Stimulated activated CD4-positive, alpha-beta T cell treated with anti-CD3 and anti-CD28 coated beads, Interleukin-15, amount 100 ng/mL, for 24 hours (primary cell): ENCODE results near the gene DHX29.

Source experiments
- DNase-seq: peaks from one replicate; pipeline ENCODE4 v3.0.0-alpha.2; 2020

DHX29 gene

DNA sequence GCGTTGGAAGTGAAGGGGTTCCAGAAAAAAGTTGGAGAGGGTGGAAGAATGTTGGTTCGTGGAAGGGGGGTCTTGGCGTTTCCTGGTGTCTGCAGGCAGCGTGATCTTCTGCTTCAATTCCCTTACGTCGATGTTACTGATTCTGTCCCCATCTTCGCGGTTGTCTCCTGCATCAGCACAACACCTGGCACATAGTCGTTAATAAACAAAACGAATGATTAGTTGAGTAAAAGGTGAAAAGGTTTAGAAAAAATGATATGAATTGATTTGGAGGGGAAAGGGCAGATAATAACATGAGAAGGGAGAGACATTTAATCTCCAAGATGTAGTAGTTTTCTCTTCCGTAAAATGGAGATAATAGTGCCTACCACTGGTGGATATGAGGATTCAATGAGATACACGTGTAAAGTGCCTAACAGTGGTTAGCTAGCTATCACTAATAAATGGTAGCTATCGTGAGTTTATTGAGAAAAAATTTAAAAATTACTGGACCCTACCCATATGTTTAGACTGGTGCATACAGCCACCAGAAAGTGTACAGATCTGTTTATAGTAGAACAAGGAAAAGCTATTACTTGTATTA is 851 bp upstream of the DHX29 start:
- DNase-seq, result peak; percentile 31

DNA sequence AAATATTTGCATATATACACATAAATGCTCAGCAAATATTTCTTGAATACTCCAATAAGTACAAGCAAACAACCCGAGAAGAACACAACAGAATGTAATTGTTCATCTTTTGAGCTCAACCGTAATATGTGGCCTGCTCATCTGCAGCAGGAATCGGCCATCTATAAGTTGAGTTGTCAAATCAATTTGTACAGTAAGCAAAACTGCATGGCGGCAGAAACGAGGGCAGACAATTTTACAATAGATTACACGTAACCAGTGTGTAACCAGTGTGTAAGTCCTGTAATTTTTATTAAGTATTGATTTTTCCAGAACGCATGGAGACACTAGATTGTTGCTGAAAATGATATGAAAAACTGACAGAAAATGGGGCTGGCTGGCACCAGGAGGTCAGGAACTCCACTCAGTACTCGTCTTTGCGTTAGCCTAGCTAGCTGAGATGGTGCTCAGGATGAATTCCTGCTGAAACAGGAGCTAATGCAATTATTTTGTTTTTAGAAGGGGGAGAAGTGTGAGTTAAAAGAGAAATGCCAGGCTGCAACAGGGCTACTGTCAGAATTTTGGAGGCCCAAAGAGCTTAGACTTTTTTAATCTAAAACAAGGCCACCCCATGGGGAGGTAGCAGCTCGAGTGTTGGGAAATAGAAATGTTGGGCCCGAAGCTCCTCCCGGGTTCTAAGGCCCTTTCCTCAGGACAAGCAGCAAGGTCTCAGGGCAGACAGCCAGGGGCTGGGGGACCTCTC is 682 bp downstream of the DHX29 start:
- no peak for DNase-seq

DNA sequence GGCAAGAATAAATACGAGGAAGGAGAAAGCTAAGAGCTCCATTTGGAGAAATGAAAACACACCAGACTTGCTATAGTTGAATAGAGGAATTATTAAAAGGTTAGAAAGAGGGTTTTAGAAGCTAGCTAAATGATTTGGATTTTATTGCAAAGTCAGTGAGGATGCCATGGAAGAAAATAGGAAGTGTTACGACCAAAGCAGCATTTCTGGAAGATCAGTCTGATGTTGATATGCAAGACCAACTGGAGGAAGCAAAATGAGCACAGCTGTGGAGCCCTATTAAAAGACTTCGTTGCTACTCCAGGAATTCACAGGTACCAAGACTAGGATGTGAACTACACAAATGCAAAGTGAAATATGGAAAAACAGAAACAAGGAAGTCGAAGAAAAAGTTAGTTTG is 2.1 kb downstream of the DHX29 start:
- no peak for DNase-seq

DNA sequence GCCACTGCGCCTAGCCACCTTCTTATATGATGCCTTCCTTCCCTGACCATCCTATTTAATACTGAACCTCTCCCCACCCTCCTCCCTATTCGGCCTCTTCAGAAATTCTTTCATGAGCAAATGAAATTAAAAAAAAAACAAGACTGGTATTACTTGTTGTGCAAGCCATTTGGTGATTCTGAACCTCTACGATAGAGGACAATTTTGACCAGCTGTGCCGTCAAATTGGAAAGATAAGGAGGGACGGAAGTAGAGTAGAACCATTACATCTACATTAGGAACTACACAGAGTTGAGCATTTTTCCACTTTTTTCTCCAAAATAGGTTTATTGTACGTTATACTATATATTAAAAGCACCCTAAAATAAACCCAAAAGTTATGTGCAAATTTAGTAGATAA is 2.9 kb downstream of the DHX29 start:
- DNase-seq, result no peak

DNA sequence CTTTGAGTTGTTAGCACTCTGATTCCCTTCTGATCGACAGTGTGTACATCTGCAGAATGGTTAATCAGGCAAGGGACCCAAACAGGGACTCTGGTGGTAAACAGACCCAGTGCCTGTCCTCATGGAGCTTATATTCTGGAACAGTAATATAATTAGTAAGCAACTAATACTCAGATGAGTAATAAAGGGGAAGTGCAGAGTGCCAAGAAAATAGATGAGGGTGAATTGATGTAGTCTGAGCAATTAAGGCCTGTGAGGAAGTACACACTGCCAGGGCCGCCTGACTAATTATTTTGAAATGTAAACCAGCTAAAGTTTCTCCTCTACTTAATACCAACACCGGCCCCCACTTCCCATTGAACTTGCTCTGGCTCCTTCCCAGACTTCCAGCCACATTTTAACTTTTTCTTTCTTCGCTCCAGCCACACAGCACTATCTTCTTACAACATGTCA is 4.2 kb downstream of the DHX29 start:
- no peak for DNase-seq

DNA sequence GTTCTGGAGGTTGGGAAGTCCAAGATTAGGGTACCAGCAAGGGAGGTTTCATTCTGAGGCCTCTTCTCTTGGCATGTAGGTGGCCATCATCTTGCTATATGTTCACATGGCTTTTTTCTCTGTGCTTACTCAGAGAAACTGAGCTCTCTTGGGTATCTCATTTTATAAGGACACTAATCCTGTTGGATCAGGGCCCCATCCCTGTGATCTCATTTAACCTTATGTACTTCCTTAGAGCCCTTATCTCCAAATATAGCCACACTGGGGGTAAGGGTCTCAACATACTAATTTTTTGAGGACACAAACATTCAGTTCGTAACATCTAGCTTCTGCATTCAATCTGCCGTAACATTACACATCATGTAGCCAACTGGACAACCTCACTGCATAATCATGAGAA is 6.6 kb downstream of the DHX29 start:
- DNase-seq, result no peak

DNA sequence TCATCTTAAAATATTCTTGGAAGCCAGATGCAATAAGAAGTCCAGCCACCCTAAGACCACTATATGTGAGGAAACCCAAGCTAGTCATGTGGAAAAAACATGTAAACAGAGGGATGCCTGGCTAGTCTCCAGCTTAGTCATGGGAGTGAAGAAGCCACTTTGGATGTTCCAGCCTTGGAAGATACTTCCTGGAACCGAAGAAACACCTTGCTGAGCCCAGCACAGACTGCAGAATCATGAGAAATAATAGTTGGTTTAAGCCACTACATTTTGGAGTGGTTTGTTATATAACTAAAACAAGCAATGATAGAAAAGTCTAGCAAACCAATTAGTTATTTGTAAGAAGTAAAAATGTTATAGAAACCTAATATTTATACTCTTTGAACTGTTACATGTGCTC is 12.6 kb downstream of the DHX29 start:
- no peak for DNase-seq

DNA sequence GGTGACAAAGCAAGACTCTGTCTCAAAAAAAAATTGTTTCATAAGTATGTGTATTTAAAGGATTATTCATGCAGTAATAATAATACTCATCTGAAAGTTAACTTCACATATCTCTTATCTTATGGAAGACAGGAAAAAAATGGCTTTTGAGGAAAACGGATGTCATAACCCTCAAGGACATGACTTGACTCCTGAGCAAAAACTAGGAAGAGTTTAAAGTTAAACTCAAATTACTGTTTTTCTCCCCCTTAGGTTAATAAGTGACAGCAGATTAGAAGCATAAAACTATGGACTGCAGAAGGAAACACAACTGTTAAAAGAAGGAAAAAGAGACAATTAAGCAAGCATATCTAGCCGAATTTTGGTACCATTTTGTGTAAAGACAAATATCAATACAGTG is 16.5 kb downstream of the DHX29 start:
- DNase-seq, result no peak

DNA sequence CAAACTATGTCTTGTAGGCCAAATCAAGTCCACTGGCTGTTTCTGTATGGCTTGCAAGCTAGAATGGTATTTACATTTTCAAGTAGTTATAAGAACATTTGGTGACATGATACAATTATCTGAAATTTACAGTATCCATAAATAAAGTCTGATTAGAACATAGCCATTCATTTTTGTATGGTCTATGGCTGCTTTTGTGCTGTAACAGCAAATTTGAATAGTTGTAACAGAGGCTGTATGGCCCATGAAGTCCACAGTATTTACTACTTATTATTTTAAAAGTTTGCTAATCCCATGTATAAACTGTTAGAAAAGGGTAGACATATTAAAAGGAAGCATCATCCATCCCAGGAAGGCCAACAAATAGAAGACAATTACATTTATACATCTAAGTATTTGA is 17.7 kb downstream of the DHX29 start:
- no peak for DNase-seq

DNA sequence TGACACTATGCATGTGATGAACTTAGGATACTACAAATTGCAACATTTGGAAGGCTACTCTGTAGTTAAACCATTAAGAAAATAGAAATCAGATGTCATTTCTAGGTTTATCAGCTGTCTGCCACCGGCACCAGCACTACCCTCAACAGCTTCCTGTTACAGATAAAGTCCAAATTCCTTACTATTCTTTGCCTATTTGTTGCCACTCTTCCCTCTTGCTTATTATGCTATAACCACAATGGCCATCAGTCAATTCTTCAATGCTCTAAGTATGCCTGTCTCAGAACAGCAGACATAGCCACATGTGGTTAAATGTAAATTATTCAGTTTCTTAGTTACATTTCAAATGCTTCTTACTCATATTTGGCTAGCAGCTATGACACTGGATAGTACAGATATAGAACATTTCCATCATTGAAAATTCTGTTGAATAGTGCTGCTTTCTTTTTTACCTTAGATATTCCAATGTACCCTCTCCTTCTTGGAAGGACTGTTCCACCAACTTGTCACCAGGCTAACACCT is 21.0 kb downstream of the DHX29 start:
- no peak for DNase-seq

DNA sequence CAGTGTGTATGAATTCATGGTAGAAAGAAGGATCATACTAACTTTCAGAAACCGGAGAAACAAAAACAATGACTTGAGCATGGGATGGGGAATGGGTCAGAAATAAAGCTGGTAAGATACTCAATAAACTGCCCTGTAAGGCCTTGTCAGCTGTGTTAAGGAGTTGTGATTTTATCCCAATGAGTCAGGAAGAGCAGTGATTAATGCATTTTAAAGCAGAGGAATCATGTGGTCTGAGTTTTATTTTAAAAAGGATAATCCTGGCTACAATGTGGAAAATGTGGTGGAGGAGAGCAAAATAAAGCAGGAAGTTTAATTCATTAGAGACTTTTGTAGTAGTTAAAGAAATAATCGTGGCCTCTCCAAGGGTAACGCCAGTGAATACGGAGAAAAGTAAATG is 28.7 kb downstream of the DHX29 start:
- no peak for DNase-seq

DNA sequence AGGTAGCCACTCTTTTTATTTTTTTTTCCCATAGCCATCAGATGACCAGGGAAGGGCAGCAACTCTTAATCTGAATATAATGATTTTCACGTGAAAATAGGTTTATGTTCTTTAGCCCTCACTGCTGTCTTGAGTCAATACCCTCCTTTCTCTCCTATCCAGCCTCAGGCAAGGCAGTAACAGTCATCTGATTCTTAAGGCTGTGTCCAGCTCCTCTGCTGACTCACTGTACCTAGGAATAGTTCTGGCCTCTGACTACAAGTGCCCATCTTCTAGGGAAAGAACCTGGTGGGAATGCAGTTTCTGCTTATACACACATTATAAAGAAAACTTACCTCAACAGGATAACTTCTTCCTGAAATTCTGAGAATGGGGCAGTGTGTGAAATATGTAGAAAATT is 30.7 kb downstream of the DHX29 start:
- no peak for DNase-seq

DNA sequence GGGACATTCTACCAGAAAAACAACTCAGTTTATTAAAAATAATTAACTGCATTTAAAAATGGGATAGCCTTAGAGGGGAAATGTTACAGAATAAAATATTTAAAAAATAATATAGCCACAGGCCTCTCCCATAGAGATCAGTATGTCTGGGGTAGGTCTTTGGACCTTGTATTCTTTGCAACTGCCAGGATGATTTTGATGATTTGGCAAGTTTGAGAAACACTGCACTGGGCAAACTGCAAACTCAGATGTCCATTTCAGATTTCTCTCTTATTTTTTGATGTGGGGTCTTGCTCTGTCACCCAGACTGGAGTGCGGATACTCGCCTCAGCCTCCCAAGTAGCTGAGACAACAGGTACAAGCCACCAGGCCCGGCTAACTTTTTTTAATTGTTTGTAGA is 49.2 kb downstream of the DHX29 start:
- DNase-seq, result no peak

DNA sequence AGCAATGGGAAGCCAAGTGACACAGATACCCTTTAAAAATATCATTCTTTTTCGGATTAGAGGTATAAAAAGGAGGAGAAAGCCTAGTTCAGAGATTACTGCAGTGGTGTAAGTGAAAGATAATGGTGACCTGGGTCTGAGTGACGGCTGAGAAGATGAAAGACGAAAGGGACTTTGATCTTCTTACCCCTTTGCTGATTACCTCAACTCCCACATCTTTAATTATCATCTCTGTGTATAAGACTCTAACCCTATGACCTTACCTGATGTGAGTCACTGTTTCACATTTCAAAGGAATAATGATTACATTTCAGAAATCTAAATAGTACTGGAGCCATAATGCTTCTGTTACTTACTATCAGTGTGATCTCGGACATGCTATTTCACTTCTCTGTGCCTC is 52.7 kb downstream of the DHX29 start:
- DNase-seq, result no peak

DNA sequence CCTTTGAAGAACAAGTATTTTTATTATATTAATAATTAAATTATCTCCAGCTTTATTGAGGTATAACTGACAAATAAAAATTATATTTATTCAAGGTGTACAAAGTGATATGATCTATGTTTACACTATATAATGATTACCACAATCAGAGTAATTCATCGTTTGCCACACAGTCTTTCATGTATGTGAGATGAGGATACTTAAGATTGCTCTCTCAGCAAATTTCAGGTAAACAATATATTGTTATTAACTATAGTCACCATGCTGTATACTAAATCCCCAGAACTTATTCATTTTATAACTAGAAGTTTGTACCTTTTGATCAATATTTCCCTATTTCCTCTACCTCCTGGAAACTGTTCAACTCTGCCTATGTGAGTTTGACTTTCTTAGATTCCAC is 57.4 kb downstream of the DHX29 start:
- DNase-seq, result no peak

DNA sequence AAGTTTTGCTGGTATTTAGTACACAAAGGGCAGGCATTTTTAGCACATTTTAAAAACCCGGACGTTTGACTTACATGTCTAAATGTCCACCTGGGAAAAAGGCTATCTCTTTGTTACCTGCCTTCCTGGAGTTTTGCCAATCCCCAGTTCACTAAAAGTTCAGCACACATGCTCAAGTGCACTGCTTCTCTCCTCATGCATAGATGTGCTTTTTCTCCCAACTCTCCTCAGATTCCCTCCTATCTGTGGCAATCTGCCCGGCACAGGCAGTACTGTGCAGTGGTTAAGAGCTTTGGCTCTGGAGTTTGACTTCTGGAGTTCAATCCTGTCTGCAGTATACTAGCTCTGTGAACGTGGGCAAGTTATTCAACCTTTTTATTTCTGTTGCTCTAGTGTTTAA is 65.7 kb downstream of the DHX29 start:
- no peak for DNase-seq

DNA sequence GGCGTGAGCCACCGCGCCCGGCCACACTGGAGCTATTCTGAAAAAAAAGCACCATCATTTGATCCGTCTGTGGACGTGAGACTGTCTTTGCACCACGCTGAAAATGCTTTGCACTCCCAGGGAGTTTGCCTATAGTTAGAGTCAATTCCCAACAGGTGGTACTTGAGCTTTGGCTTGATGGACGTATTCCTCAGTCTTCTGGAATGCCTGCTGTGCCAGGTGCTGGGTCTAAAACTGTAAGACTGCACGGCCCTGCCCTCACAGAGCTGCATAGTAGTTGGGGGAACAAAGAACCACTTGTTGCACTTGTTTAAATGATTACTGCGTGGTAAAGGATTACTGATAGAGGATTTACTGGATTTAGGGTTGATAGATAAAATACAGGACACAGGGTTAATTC is 70.7 kb downstream of the DHX29 start:
- no peak for DNase-seq

DNA sequence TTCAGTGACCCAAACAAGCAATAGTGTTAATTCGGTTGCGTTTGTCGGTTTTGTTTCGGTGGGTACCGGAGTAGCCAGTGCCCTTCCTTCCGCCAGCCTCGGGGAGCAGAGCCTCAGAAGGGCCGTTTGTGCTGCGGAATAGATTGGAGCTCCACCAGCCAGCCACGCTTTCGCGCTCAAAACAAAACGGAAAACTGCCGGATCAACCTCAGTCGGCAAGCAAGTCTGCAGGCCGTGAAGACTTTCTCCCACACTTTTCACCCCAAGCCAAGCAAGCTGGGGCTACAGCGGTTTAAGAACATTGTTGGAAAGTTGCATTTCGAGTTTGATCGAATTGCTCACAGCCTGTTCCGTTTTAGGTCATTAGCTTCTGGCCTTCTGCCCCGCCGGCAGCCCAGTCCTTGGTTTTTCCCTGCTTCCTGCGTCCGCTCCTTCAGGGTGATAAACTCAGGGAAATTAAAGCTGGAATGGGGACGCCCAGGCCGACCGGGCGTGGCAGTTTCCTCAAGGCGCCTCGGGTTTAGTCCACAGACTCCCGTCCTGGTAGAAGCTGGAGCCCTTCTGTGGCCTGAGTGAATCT is 73.3 kb downstream of the DHX29 start:
- DNase-seq, result peak; percentile 34

DNA sequence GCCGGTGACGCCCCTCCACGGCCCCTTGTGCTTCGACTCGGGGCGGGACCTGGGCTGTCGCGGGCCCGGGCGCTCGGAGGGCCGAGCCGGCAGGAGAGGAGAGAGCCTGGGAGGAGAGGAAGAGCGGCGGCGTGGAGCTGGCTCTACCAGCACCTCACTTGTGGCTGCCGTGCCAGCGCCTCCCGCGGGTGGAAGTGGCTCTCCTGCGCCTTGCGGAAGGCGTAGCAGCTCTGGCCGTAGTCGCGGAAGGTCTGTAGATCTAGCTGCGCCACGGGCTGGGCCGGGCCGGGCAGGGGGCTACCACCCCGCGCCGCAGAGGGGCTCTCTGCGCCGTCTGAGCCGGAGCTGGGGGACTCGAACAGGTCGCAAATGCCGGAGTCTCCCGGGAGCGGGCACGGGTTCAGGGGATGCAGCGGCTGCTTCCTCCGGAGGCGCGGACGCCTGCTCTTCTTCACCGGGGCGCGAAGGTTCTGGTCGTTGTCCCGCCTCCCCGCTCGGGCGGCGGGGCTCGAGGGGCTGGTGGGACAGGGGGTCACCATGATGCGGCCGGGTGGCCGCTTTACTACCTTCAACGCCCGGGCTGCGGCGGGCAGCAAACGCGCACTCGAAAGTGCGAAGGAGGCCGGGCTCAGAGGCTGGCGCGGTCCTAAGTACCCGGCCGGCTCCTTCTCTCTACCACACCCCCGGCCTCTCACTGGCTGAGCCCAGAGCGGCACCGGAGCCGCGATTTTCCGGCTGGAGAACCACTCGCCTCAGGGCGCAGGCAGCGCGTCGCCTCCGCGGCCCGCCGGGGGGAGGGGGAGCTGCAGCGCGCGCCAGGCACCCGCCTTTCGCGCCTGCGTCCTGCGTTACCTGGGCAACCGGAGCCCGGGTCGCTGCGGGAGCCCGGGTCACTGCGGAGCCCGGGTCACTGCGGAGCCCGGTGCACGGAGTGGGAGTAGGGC is 74.2 kb downstream of the DHX29 start, which contains the start of gene CCNO:
Gene CCNO (minus strand): TSS at position 624 of the 944 bp plus-strand sequence. CDS start 85 bp downstream, at position 539.
- DNase-seq, result peak; percentile 83

DNA sequence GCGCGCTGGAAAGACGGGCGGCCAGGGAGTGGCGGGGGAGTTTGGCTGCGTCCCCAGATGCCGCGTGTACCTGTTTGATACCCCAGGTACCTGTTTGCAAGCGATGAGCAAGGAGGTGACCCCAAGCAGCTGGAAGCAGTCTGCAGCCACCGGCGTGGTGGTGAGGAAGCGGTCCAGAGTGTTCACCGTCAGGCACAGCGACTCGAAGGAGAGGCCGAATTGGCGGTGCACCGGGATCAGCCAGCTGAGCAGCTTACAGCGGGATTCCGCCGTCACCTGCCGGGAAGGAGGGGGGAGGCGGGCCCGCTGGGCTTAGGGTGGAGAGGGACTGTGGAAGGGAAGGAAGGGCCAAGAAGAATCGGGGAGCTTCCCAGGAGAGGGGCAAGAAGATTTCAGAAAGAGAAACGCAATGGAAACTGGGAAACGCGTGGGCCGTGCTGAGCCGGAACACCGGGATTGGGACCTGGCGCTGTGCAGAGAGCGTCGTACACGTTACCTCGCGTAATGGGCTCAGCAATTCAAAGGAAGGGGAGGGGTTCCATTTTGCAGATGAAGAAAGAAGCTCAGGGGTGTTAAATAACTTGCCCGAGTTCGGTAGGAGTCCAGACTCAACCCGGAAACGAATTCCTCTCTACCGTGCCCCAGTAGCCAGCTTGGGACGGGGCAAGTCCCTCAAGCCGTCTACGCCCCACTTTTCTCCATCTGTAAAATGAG is 75.1 kb downstream of the DHX29 start:
- DNase-seq, result peak; percentile 15

DNA sequence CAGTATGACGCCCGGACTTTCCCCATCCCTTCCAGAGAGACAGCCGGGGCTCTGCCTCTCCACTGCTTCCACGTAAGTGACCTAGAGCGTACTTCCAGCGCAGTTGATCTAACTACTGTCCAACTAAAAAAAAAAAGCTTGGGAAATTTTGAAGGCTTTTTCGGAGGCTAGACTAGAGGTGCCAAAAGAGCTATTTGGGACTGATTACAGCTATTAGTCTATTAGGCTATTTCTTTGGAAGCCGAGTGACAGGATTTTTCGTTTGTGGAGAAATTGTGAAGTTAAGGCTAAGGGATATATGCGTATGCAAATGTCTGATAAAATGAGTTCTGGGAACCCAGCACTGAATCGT is 75.6 kb downstream of the DHX29 start:
- DNase-seq, result no peak
